Heart right ventricle (tissue), 16 donors: ENCODE results near the gene NOL12. TPM values are rescaled to one million over a fixed set of nuclear protein-coding genes. Genes with fewer than 3 reads are reported as not detected.

ENCODE experiments used
- ATAC-seq, 8 donors: fragments of 200-7000 bp; cut with Tn5 transposase; one replicate each; pipeline ENCODE4 v1.9.1; 2020; ENCODE audit warnings: mild to moderate bottlenecking in 8 of 8, moderate library complexity in 8 of 8, moderate number of reproducible peaks in 1 of 8
- DNase-seq, 2 donors: peaks; one replicate each; pipeline ENCODE4 v3.0.0-alpha.2; 2020
- H3K27ac ChIP-seq, 10 donors: fragments of 200-600 bp; sonication (generic) in 2 of 10; one replicate each; pipeline versions ENCODE4 v1.5.0 to v1.8.0; 2020 to 2022; ENCODE audit warnings: mild to moderate bottlenecking in 3 of 10
- H3K27me3 ChIP-seq, 7 donors: fragments of 200-600 bp; one replicate each; pipeline ENCODE4 v1.8.0; 2021 to 2022; ENCODE audit warnings: mild to moderate bottlenecking in 2 of 7
- H3K36me3 ChIP-seq, 9 donors: fragments of 200-600 bp; sonication (generic) in 1 of 9; one replicate each; pipeline versions ENCODE4 v1.5.0 to v1.8.0; 2020 to 2022; ENCODE audit warnings: mild to moderate bottlenecking in 2 of 9
- H3K4me1 ChIP-seq, 9 donors: fragments of 200-600 bp; sonication (generic) in 1 of 9; one replicate each; pipeline versions ENCODE4 v1.5.0 to v1.8.0; 2020 to 2022; ENCODE audit warnings: mild to moderate bottlenecking in 4 of 9
- H3K4me3 ChIP-seq, 10 donors: fragments of 200-600 bp; sonication (generic) in 2 of 10; one replicate each; pipeline versions ENCODE4 v1.5.0 to v1.8.0; 2020 to 2022; ENCODE audit warnings: mild to moderate bottlenecking in 7 of 10, moderate library complexity in 2 of 10
- H3K9me3 ChIP-seq, 11 donors: fragments of 200-600 bp in 10 of 11; sonication (generic) in 2 of 11; one replicate each; pipeline versions ENCODE4 v1.5.0 to v1.8.0; 2013 to 2022; ENCODE audit warnings: mild to moderate bottlenecking in 2 of 11, control low read depth in 1 of 11, moderate library complexity in 1 of 11
- WGBS, 2 donors: extraction: QIAGEN DNeasy Blood & Tissue Kit; methylation state at CpG; one replicate each; pipeline ENCODE4 v1.1.7; 2013; ENCODE audit warnings: inconsistent platforms in 1 of 2; 5-methylcytosine and 5-hydroxymethylcytosine counted together
- intact Hi-C, 10 donors: fragments of 100-400 bp; cut with DNase I; formaldehyde crosslinking; loops; one replicate each; pipeline versions ENCODE4 v1.11.1 to v1.14.2; 2022
- polyA plus RNA-seq, 2 donors: library from polyadenylated mRNA; stranded (reverse); fragments of 200-250 nt; gene quantifications; one replicate each; pipeline ENCODE4 v1.2.3, GENCODE V29; 2013
- total RNA-seq, 10 donors: library from RNA; stranded (reverse); fragmentation: NEBNext Ultra II Directional in 3 of 10; extraction: Animal tissue kit (Norgen Biotek cat#: 25700) in 3 of 10; gene quantifications; one replicate each; pipeline versions ENCODE4 v1.2.1 to v1.2.4, GENCODE V29; 2021 to 2023
- TF ChIP-seq, protein P1 (sequence below), 9 donors: fragments of 200-600 bp; sonication (generic) in 2 of 9; IDR thresholded peaks; one replicate each; pipeline versions ENCODE4 v1.5.0 to v1.8.0; 2021 to 2022; ENCODE audit warnings: antibody characterized with exemption in 9 of 9, mild to moderate bottlenecking in 5 of 9, moderate library complexity in 1 of 9
- donor health status: Arrhythmogenic right ventricular cardiomyopathy.
- donor health status: ischemic (EF 13 %, LVEDD 7.1; RV severe dilation, severe dysfunction).
- donor health status: healthy with polysubstance abuse.
- donor health status: DM: no; HTN: yes; CAD: no.
- donor health status: DM: no; HTN: no; CAD: no.
- donor health status: ischemic (EF 25% LVEDD 6.9; RV normal size, moderate dysfunction).
- donor health status: ischemic (EF 25% LVEDD 5.7; RV mildly dilated, moderate dysfunction).
- donor health status: healthy.
- donor health status: DM: yes; HTN: yes; CAD: no.
- donor health status: Ischemic cardiomyopathy.
- donor health status: ischemic (EF 35%, LVEDD 5.7; RV mildly dilated, moderate dysfunction).
- donor health status: nonischemic (EF 11% LVEDD 7.7; RV severe dilation, severe dysfunction).
- donor health status: DM: yes; HTN: yes; CAD: no.
- donor health status: PGD.
- donor health status: ischemic (EF 29% LVEDD 5.4; RV normal size, mild dysfunction).
- donor health status: nonischemic (EF 23%, LVEDD 6.1; RV moderate dilation, normal function).

The NOL12 gene
- total and polyA plus RNA-seq, 12 donors: 10.8 to 35.3 (median 13.3) TPM

DNA sequence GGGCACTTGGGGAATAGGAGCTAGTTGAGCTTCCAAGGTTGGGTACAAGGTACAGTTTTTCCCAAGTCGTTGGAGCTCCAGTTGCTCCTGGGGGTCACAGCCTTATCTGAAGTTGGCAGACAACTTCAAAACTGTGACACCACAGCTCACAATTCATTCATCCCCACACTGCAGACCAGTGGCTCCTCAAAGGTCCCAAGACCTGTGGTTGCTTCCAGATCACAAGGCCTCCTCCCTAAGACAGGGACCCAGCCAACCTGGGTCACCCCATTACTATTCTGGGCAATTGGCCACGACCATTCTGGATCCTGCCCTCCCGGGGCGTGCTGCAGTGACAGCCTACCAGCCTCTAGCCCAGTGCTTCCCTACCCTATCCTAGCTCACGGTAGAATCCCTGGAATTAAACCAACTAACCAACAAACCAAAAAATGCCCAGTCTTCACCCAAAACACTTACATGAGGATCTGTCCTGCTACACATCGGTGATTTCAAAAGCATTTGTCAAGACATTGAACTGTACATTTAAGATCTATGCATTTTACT lies 28.5 kb upstream of the NOL12 start:
- Histone ChIP-seq H3K27ac (peak overlapping the region; percentile 15 to 91 (median 78)), H3K36me3 (peaks cover 0 to 24% (median 0%) of the 10 kb centered on the region in 9 donors), H3K4me3 (peak overlapping the region; percentile 19 to 71 (median 54)), H3K4me1 (peaks cover 8 to 57% (median 44%) of the 10 kb centered on the region in 9 donors), H3K27me3 (no peaks in the 10 kb centered on the region), H3K9me3 (no peaks in the 10 kb centered on the region)
- no peak for DNase-seq
- WGBS, 2 donors: 7 to 8% methylated on average over 6 of the region's 6 CpGs
- intact Hi-C loops: loop anchor here in 4 of 10 donors (1.0 to 2.0 kb wide), 3 partner anchors 17 to 19 kb away; partner anchors contain the start of gene LGALS1 (in 3 of the 4)
- TF ChIP-seq, protein P1, sequence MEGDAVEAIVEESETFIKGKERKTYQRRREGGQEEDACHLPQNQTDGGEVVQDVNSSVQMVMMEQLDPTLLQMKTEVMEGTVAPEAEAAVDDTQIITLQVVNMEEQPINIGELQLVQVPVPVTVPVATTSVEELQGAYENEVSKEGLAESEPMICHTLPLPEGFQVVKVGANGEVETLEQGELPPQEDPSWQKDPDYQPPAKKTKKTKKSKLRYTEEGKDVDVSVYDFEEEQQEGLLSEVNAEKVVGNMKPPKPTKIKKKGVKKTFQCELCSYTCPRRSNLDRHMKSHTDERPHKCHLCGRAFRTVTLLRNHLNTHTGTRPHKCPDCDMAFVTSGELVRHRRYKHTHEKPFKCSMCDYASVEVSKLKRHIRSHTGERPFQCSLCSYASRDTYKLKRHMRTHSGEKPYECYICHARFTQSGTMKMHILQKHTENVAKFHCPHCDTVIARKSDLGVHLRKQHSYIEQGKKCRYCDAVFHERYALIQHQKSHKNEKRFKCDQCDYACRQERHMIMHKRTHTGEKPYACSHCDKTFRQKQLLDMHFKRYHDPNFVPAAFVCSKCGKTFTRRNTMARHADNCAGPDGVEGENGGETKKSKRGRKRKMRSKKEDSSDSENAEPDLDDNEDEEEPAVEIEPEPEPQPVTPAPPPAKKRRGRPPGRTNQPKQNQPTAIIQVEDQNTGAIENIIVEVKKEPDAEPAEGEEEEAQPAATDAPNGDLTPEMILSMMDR (IDR thresholded peaks at IDR 0.05): no peak
- ATAC-seq: no peak

DNA sequence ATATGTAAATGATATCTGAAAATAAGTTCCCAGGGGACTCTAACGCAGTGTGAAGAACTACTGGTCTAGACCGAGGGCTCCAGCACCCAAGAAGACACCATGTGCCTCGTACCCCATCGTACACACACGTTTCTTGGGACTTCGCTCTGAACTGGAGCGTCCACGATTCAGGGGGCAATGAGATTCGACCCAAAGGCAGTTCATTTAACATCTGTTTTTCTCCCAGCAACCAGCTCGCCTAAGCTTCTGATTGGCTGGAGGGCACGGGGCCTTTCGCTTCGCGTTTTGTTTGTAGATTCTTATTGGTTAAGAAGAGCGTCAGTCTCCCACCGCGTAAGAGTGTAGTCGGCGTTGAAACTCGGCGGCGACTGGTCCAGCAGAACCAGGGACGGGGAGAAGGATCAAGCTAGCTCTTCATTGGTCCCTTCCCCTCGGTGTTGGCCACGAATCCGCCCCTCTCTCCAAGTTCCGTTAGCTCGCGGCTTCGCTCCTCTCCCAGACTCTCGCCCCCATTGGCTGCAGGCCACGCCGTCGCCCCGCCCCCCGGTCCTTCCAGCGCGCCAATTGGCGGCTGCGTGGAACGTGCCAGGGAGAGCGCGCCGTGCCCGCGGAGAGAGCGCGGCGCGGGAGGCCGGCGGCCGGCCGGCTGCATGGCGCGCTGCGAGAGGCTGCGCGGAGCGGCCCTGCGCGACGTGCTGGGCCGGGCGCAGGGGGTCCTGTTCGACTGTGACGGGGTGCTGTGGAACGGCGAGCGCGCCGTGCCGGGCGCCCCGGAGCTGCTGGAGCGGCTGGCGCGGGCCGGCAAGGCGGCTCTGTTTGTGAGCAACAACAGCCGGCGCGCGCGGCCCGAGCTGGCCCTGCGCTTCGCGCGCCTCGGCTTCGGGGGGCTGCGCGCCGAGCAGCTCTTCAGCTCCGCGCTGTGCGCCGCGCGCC lies 27.7 kb upstream of the NOL12 start, which contains the start of gene PDXP:
PDXP (plus strand) TSS at position 591 of the 933 bp plus-strand sequence; CDS start at position 651, 60 bp downstream.
- Histone ChIP-seq H3K36me3 (peaks cover 0 to 16% (median 0%) of the 10 kb centered on the region in 9 donors), H3K9me3 (no peaks in the 10 kb centered on the region), H3K4me1 (peaks cover 8 to 57% (median 44%) of the 10 kb centered on the region in 9 donors), H3K4me3 (peak within 1 kb of the TSS; percentile 53 to 71 (median 60)), H3K27me3 (no peaks in the 10 kb centered on the region), H3K27ac (peak within 1 kb of the TSS; percentile 15 to 91 (median 80))
- peak; percentile 100 for DNase-seq
- 0% methylated on average over 85 to 101 of the region's 101 CpGs for WGBS, 2 donors
- intact Hi-C loops: loop anchor here in 4 of 10 donors (1.0 to 2.0 kb wide), 3 partner anchors 16 to 18 kb away; partner anchors contain the start of gene LGALS1 (in 3 of the 4)
- peak; percentile 95 to 99 (median 97) for ATAC-seq
- TF ChIP-seq, protein P1 (IDR thresholded peaks at IDR 0.05): no peak

DNA sequence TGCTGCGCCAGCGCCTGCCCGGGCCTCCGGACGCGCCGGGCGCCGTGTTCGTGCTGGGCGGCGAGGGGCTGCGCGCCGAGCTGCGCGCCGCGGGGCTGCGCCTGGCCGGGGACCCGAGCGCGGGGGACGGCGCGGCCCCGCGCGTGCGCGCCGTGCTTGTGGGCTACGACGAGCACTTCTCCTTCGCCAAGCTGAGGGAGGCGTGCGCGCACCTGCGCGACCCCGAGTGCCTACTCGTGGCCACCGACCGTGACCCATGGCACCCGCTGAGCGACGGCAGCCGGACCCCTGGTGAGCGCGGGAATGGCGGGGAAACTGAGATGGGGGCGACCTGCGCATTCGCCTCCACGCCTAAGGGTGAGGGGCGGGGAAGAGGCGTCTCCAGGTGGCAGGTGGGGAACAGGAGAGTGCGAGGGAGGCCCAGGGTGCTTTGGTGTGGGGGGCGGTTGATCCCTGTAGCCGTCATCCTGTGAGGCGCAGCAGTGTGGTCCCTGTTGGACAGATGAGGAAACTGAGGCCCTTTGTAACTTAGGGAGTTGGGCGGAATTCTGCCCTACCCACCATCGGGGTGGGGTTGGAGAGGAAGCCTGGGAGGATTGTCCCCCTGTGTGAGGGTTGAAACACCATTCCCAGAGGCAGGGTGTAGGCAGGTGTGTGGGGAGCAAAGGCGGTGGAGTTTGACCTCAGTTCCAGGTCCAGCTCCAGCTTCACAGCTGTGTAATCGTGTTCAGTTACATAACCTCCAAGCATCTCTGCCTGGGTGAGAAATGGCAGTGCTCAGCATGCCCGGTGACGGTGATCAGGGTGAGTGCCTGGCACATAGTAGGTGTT lies 26.9 kb upstream of the NOL12 start:
- Histone ChIP-seq H3K27ac (peak overlapping the region in 8 of 10 donors; percentile 56 to 88 (median 69)), H3K4me1 (peaks cover 8 to 60% (median 44%) of the 10 kb centered on the region in 9 donors), H3K4me3 (peak overlapping the region; percentile 53 to 71 (median 60)), H3K27me3 (no peaks in the 10 kb centered on the region), H3K36me3 (peaks cover 0 to 7% (median 0%) of the 10 kb centered on the region in 9 donors), H3K9me3 (no peaks in the 10 kb centered on the region)
- no peak for ATAC-seq
- intact Hi-C loops: loop anchor here in 3 of 10 donors (2.0 kb wide), 2 partner anchors 16 to 18 kb away; partner anchors contain the start of gene LGALS1 (in 2 of the 3)
- DNase-seq: no peak
- TF ChIP-seq, protein P1 (IDR thresholded peaks at IDR 0.05): no peak
- WGBS, 2 donors: 4% methylated on average over 59 to 68 of the region's 68 CpGs
